ENCODE measurements around the gene GRM8. TPM values are rescaled to one million over a fixed set of nuclear protein-coding genes. Genes with fewer than 3 reads are reported as not detected.

The GRM8 gene
- polyA plus RNA-seq, 1 donor (not counting 4 experiments of a cell fraction or from before 2014, with no cell fraction given) = not detected

- H3K9me1 ChIP-seq (ENCODE audit: control insufficient read depth, extremely low read depth, insufficient read depth, low read length) = no peaks in the 10 kb centered on the region
- dilution Hi-C loops (cut with MboI; ENCODE audit: extremely low pct_ligation_motif_present, low sequenced_read_pairs) = no loop called here
- H3K4me3 ChIP-seq (ENCODE audit: control insufficient read depth in 2 of 3, extremely low read depth in 1 of 3, insufficient read depth in 2 of 3, low read depth in 1 of 3, low read length in 3 of 3) = no peak overlapping the region
- H3K9ac ChIP-seq (ENCODE audit: control insufficient read depth, extremely low read depth, insufficient read depth, low read length) = no peak overlapping the region
- no peaks in the 10 kb centered on the region for H3K79me2 ChIP-seq (ENCODE audit: control insufficient read depth, insufficient read depth, low read length)
- no peaks in the 10 kb centered on the region for H3K27me3 ChIP-seq (ENCODE audit: control insufficient read depth, extremely low read depth, insufficient read depth, low read length)
- H3K9me3 ChIP-seq (ENCODE audit: control insufficient read depth, low read depth, low read length) = no peaks in the 10 kb centered on the region
- H3K4me2 ChIP-seq (ENCODE audit: control insufficient read depth, extremely low read depth, insufficient read depth, low read depth, low read length) = no peak overlapping the region
- no peak for FAIRE-seq
- no peak overlapping the region for H3K27ac ChIP-seq (ENCODE audit: control insufficient read depth, insufficient read depth, low read length)
- H3K4me1 ChIP-seq (ENCODE audit: control insufficient read depth, extremely low read depth, insufficient read depth, low read length) = no peaks in the 10 kb centered on the region
- no peaks in the 10 kb centered on the region for H3K36me3 ChIP-seq (ENCODE audit: control insufficient read depth in 2 of 2, extremely low read depth in 1 of 2, insufficient read depth in 2 of 2, low read length in 2 of 2)
- TF ChIP-seq CTCF (optimal IDR thresholded peaks at IDR 0.05 in 1 of 3, IDR thresholded peaks at IDR 0.05 in 1 of 3, conservative IDR thresholded peaks at IDR 0.05 in 1 of 3; ENCODE audit: extremely low read depth in 1 of 3, insufficient read depth in 2 of 3, low read length in 3 of 3) = no peak
- no peak for TF ChIP-seq EZH2 (IDR thresholded peaks at IDR 0.05; ENCODE audit: low read length)
- H4K20me1 ChIP-seq (ENCODE audit: control insufficient read depth, extremely low read depth, insufficient read depth, low read length) = no peaks in the 10 kb centered on the region
- DNase-seq (ENCODE audit: low read depth, low spot score) = no peak
- H2AFZ ChIP-seq (ENCODE audit: control insufficient read depth, low read length) = no peak overlapping the region
Measured at GRCh38 chr7:126411821-126412383, 840.8 kb downstream of the GRM8 start.

GRCh38 chr7:126411032-126411820 is 841.5 kb downstream of the GRM8 start:
- TF ChIP-seq EZH2 (IDR thresholded peaks at IDR 0.05; ENCODE audit: low read length) (no peak), CTCF (optimal IDR thresholded peaks at IDR 0.05 in 1 of 3, IDR thresholded peaks at IDR 0.05 in 1 of 3, conservative IDR thresholded peaks at IDR 0.05 in 1 of 3; ENCODE audit: extremely low read depth in 1 of 3, insufficient read depth in 2 of 3, low read length in 3 of 3) (no peak)
- Histone ChIP-seq H3K4me1 (ENCODE audit: control insufficient read depth, extremely low read depth, insufficient read depth, low read length) (no peaks in the 10 kb centered on the region), H3K9me1 (ENCODE audit: control insufficient read depth, extremely low read depth, insufficient read depth, low read length) (no peaks in the 10 kb centered on the region), H3K4me3 (ENCODE audit: control insufficient read depth in 2 of 3, extremely low read depth in 1 of 3, insufficient read depth in 2 of 3, low read depth in 1 of 3, low read length in 3 of 3) (no peak overlapping the region), H3K27me3 (ENCODE audit: control insufficient read depth, extremely low read depth, insufficient read depth, low read length) (no peaks in the 10 kb centered on the region), H3K4me2 (ENCODE audit: control insufficient read depth, extremely low read depth, insufficient read depth, low read depth, low read length) (no peak overlapping the region), H4K20me1 (ENCODE audit: control insufficient read depth, extremely low read depth, insufficient read depth, low read length) (no peaks in the 10 kb centered on the region), H3K9me3 (ENCODE audit: control insufficient read depth, low read depth, low read length) (no peaks in the 10 kb centered on the region), H3K36me3 (ENCODE audit: control insufficient read depth in 2 of 2, extremely low read depth in 1 of 2, insufficient read depth in 2 of 2, low read length in 2 of 2) (no peaks in the 10 kb centered on the region), H3K79me2 (ENCODE audit: control insufficient read depth, insufficient read depth, low read length) (no peaks in the 10 kb centered on the region), H3K9ac (ENCODE audit: control insufficient read depth, extremely low read depth, insufficient read depth, low read length) (no peak overlapping the region), H3K27ac (ENCODE audit: control insufficient read depth, insufficient read depth, low read length) (no peak overlapping the region), H2AFZ (ENCODE audit: control insufficient read depth, low read length) (no peak overlapping the region)
- no peak for DNase-seq (ENCODE audit: low read depth, low spot score)
- dilution Hi-C loops (cut with MboI; ENCODE audit: extremely low pct_ligation_motif_present, low sequenced_read_pairs) = no loop called here
- FAIRE-seq = no peak
